ENCODE results near the gene TAF8.
A peak's percentile ranks its signal among the peaks of the same experiment; 100 is the strongest.

TAF8 gene

DNA sequence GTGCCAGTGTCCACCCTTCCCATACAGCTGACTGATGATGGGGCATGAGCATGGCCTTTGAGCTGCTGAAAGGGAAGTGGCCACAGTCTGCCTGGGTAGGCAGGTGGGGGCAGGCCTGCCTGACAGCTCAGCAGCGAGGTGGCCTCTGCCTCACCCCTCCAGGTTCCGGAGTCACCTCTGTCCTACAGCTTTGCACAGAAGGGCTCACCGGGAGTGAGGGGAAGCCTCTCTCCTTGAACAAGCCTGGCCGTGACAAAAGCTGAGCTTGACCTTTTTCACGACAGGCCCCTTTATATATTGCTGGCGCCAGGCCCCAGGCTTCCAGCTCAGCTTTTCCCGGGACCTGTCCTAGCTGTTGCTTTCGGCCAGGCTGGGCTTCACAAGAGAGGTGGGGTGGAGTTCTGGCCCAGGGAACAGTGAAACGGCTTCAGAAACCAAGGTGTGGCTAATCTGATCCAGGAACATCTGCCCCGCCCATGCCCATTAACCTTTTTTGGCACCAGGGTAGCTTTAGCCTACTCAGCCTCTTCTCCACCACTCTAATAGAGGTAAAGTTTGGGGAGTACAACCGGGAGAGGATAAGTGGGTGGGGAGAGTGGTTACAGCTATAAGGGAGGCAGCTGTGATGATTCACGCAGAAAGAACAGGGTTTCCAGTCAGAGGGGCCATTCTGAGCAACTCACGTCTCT lies 49.2 kb downstream of the TAF8 start:
- no peak for DNase-seq

DNA sequence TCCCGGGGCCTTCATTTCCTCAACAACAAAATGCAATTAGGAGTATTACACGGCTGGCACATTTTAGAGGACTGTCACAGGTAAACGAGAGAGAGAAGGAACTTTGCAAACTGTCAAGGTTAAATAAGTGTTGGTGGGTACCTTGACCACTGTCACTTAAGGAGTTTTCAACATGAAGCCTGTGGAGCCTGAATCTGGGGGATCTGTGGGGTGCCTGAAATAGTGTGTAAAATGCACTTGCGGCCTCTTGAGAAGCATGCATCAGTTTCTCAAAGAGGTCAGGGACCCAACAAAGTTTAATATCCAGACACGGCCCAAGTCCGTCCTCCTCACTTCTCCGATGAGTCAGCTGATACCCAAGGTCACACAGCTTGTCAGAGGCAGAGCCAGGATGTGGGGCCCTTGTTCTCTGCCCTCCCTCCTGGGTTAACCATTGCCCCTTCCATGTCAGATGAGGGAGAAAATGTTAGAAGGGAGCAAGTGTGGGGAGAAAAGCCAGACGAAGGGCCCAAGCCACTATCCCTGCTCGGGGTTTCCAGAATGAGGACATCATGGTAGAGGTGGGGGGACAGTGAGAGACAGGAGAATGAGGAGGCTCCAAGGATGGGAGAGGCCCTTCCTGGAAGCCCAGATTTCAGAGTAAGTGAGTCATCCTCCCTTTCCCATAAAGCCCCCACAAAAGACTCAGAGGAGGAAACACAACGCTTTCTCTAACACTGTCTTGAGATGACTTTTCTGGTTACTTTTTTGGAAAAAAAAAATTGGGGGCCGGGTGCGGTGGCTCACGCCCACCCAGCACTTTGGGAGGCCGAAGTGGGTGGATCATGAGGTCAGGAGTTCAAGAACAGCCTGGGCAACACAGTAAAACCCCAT lies 49.9 kb downstream of the TAF8 start:
- no peak for DNase-seq

DNA sequence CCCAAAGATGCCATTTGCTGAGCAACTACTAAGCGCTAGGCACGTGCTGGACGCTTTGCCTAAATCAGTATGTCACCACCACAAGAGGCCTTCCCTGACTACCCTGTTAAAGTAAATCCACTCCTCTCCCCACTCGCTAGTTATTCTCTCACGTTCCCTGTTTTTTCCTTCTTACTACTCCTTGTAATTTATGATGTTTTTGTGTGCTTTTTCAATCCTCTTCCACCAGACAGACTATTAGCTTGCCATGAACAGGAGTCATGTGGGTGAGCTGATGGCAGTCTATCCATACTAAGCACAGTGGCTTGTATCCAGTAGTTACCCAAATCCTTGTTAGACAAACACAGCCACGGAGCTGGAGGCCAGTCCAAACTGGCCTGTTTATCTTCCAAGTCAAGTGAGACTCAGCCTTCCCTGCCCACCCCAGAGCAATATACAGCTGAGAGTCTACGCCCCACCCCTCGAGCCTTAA lies 50.9 kb downstream of the TAF8 start:
- no peak for DNase-seq

GRCh38 chr6:42103216-42103615 lies 52.9 kb downstream of the TAF8 start:
- no peak for DNase-seq

- no peak for DNase-seq
Observed at GRCh38 chr6:42103753-42104094, 53.4 kb downstream of the TAF8 start.

GRCh38 chr6:42104095-42104803 lies 53.9 kb downstream of the TAF8 start:
- DNase-seq = peak; percentile 89

- no peak for DNase-seq
Observed at GRCh38 chr6:42104804-42105125, 54.4 kb downstream of the TAF8 start.

DNA sequence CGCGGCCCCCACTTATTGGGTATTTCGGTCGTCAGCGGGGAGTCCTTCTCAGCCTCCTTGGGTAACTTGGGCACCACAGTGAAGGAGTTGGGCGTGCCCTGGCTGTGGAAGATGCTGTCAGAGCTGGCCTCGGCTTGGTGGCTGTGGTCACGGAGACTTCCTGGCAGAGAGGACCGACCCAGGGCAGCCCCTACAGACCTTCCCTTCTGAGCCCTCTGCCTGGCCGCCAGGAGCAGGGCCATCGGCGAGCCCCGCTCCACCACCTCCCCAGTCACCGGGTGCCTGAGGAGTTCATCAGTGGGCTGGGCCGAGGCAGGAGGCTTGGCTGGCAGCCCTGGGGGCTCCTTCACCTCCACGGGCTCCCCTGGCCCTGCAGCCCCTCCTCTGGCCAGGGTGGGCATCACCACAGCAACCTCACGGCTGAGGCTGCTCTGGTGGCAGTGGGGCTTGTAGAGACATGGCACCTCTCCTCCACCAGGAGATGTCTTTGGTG lies 54.9 kb downstream of the TAF8 start:
- DNase-seq = no peak

DNA sequence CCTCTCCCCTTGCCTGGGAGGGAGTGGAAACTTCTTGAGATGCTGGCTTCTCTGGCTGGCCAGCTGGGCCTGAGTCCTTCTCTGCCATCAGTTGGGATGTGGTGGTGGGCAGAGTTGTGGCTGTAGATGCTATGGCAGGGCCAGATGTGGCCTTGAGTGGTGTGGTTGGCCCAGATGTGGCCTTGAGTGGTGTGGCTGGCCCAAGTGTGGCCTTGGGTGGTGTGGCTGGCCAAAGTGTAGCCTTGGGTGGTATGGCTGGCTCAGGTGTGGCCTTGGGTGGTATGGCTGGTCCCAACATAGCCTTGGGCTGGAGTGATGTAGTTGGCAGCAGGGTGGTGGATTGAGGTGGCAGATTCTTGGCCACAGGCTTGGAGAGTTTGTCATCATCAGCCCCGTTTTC lies 55.4 kb downstream of the TAF8 start:
- no peak for DNase-seq

DNA sequence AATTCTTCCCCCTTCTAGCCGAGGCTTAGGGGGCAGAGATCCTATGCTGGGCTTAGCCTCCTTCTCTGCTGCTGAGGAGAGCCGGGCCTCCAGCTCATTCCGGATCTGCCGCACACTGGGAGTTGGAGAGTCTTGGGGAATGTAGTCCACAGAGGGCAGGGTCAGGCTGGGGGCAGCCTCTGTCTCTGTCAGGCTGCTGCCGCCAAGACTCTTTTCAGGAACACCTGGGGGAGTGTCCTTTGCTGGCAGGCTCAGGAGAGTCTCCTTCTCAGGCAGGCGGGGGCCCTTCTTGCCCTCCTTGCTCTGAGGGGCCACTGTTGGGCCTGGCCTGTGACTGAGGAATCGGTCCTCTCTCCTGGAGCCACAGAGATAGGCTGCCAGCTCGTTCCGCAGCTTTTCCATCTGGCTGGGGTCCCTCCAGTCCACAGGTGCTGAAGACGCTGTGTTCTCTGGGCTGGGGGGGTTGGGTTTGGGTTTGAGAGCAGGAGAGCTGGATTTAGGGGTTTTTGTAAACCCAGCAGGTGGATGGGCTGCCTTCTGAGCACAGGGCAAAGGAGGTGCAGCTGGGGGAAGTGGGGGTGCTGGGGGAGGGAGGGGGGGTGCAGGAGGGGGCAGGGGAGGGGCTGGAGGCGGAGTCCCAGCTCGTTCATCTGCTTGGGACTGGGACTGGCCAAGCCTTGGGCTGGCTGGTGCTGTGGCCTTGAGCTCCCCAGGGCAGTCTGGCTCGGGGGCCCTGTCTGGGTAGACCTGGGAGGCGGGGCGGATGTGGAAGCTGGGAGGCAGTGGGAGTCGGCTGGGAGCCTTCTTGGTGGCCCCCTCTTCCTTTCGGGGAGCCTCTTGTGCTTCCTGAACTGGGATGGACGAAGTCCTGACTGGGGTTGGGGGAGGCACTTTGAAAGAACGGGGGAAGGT lies 56.0 kb downstream of the TAF8 start:
- no peak for DNase-seq

- DNase-seq = no peak
Observed at GRCh38 chr6:42108071-42108470, 57.7 kb downstream of the TAF8 start.

DNA sequence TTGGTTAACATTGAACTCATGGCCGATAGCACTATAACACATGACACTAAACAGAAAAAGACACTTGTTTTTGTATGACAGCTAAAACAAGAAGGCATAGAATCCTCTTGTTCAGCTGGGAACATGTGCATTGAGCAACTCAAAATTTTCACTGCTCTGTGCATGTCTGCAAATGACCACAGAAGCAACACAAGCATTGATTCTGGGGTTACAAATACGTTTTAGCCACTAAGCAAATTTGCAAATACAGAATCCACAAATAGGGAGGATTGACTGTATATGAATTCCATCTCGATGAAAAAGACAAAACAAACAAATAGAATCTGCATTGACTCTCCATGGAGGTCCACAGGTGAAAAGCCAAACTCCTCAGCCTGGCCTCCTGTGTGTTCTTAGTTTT lies 60.4 kb downstream of the TAF8 start:
- no peak for DNase-seq

DNA sequence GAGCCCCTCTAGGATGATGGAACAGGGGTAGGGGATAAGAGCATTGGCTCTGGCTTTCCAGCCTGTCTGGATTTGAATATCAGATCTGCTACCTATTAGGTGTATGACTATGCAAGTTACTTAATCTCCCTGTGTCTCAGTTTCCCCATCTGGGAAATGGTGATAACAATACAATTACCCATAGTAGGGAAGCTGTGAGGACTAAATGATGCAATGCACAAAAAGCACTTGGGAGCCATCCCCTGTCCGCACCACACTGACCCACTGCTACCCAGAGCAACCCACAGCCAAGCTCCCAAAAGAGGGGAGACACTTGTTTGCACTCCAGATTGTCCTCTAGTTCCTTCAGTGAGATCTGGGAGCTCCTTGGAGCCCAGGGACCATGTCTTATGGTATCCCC lies 62.0 kb downstream of the TAF8 start:
- DNase-seq = no peak

- DNase-seq = peak; percentile 41
Observed at GRCh38 chr6:42113936-42114636, 63.8 kb downstream of the TAF8 start.

DNA sequence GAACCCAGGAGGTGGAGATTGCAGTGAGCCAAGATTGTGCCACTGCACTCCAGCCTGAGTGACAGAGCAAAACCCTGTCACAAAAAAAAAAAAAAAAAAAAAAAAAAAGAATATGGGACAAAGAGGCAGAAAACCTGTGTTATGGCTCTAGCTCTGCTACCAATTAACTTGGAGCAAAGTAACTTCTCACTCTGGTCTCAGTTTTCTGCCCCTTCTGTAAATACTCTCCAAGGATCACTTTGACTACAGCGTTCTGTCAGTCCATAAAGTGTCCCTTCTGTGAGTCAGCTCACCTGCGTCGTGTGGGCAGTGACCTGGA lies 67.5 kb downstream of the TAF8 start:
- no peak for DNase-seq

DNA sequence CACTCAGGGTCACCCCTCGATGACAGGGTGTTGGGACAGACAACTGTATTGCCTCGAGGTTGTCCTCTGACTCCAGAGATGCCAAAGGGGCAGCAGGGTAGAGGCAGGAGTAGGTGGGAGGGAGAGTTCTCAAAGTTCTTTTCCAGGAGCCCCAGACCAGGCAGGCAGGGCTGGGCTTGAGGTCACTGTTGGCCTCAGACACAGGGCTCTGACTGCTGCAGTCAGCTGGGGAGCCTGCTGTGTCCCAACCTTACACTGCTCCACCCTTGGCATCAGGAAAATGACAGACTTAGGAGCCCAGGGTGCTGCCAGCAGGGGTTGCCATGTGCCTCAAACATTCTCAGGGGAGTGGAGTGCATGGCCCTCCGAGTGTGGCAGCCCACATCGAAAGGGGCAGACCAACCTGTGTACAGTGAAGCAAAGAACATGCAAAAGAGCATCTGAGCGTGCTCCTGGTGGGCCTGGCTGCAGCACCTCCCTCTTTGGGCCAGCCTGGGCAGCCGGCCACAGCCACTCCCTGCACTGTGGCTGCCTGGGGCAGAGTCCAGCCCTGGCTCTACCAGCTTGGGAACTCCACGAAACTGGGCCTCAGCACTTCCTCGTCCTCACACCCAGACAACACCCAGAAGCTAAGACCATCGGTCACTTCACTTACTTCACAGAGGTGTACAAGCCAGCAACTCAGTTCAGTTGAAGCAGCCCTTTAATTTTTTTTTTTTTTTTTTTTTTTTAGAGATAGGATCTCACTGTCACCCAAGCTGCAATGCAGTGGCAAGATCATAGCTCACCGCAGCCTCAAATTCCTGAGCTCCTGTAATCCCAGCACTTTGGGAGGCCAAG lies 68.1 kb downstream of the TAF8 start:
- DNase-seq = peak; percentile 41

- DNase-seq = no peak
Observed at GRCh38 chr6:42120895-42121865, 70.9 kb downstream of the TAF8 start.

DNA sequence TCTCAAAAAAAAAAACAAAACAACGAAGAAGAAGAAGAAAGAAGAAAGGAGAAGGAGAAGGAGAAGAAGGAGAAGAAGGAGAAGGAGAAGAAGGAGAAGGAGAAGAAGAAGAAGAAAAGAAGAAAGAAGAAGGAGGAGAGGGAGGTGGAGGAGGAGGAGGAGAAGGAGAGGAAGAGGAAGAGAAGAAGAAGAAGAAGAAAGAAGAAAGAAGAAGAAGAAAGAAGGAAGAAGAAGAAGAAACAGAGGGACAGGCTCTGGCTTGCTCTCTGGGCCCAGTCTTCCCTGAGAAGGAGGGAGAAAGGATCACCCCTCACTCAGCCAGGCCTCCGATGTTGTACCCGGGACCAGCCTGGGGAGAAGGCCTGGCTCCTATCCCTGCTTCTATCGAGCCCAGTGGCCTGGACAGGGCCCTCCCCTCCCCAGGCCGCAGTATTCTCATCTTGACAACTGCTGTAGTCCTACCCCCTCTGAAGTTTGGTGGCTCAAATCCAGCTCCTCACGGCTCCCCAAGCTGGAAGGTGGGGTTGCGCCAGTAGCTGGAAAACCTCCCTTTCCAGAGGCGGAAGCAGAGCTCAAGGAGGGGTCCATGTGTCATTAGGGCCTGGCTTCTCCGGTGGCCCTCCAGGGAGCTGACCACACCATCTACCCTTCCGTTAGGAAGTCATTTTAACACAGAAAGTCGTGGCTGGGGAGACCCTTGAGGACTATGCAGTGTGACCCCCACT lies 73.2 kb downstream of the TAF8 start:
- DNase-seq = no peak

Measured in right kidney (tissue), 1 donor.